Endothelial cell of umbilical vein (primary cell): Measurements from ENCODE around the gene CCDC9. TPM values are rescaled to one million over a fixed set of nuclear protein-coding genes. Genes with fewer than 3 reads are reported as not detected.

ENCODE experiments used
- BruUV-seq: library from RNA; stranded (reverse); fragments of 400-500 nt; replicated peaks from 2 replicates; lab custom pipeline; 2021; lab: Mats Ljungman, UMichigan
- CTCF ChIA-PET: fragments of 300-600, 350-600 bp; sonication (Branson Sonifier 250); formaldehyde crosslinking; loops from one replicate; lab custom pipeline; 2021; ENCODE audit warnings: antibody characterized with exemption, inconsistent platforms; lab: Charles Lee
- POLR2A ChIA-PET: fragments of 300-600, 350-600 bp; sonication (Branson Sonifier 250); formaldehyde crosslinking; loops from one replicate; lab custom pipeline; 2021; ENCODE audit warnings: antibody characterized with exemption, inconsistent platforms; lab: Charles Lee
- DNase-seq: peaks from one replicate; pipeline ENCODE4 v3.0.0-alpha.2; 2011; ENCODE audit warnings: low read depth, low spot score
- FAIRE-seq: peaks from 2 replicates; lab custom pipeline; 2011; peaks lifted over from hg19 to GRCh38; lab: Jason Lieb, UNC
- H2AFZ ChIP-seq: 2 replicates; pipeline ENCODE4 v1.6.0; 2012; ENCODE audit warnings: low read depth, low read length, control low read depth, inconsistent platforms
- H3K27ac ChIP-seq: 2 replicates; pipeline ENCODE4 v1.5.1; 2011; ENCODE audit warnings: low read depth, mild to moderate bottlenecking, control low read depth, low read length, moderate library complexity; ENCODE audit not compliant: insufficient read depth
- H3K27me3 ChIP-seq, 2 experiments: 2 replicates each; pipeline versions ENCODE4 v1.6.0 to v1.6.1; 2011; ENCODE audit warnings: low read length in 2 of 2, mixed read lengths in 1 of 2; ENCODE audit not compliant: control insufficient read depth in 2 of 2, insufficient read depth in 2 of 2
- H3K36me3 ChIP-seq, 2 experiments: 2 replicates in 1 of 2; 3 replicates in 1 of 2; pipeline ENCODE4 v1.5.1; 2011; ENCODE audit warnings: low read length in 2 of 2, mild to moderate bottlenecking in 1 of 2, moderate library complexity in 1 of 2; ENCODE audit not compliant: control insufficient read depth in 2 of 2, insufficient read depth in 2 of 2; ENCODE audit errors: extremely low read depth in 1 of 2
- H3K4me1 ChIP-seq: 3 replicates; pipeline ENCODE4 v1.5.1; 2011; ENCODE audit warnings: mild to moderate bottlenecking, low read length; ENCODE audit not compliant: control insufficient read depth, insufficient read depth; ENCODE audit errors: extremely low read depth
- H3K4me2 ChIP-seq: 2 replicates; pipeline ENCODE4 v1.6.1; 2011; ENCODE audit warnings: low read length, control low read depth, mixed read lengths; ENCODE audit not compliant: insufficient read depth
- H3K4me3 ChIP-seq, 3 experiments: fragments of 200-600 bp in 1 of 3; sonication (generic), shearing (Covaris generic) in 1 of 3; replicated peaks in 1 of 3; 2 replicates each; pipeline ENCODE4 v1.5.1; 2011 to 2016; ENCODE audit warnings: control low read depth in 3 of 3, low read length in 3 of 3, mild to moderate bottlenecking in 2 of 3, inconsistent platforms in 1 of 3, low read depth in 1 of 3, moderate library complexity in 1 of 3; ENCODE audit not compliant: insufficient read depth in 1 of 3
- H3K79me2 ChIP-seq: 2 replicates; pipeline ENCODE4 v1.6.0; 2012; ENCODE audit warnings: low read length, inconsistent platforms; ENCODE audit not compliant: control insufficient read depth, insufficient read depth
- H3K9ac ChIP-seq: replicated peaks from 2 replicates; pipeline ENCODE3; 2011; ENCODE audit warnings: low read length, control low read depth; ENCODE audit not compliant: insufficient read depth; ENCODE audit errors: extremely low read depth
- H3K9me1 ChIP-seq: replicated peaks from 3 replicates; pipeline ENCODE4 v1.6.0; 2011; ENCODE audit warnings: mild to moderate bottlenecking, low read length; ENCODE audit not compliant: control insufficient read depth, insufficient read depth; ENCODE audit errors: extremely low read depth
- H3K9me3 ChIP-seq: replicated peaks from 2 replicates; pipeline ENCODE4 v1.5.1; 2012; ENCODE audit warnings: low read length, inconsistent platforms; ENCODE audit not compliant: control insufficient read depth, insufficient read depth
- H4K20me1 ChIP-seq: replicated peaks from 2 replicates; pipeline ENCODE3; 2011; ENCODE audit warnings: mild to moderate bottlenecking, low read length; ENCODE audit not compliant: control insufficient read depth, insufficient read depth; ENCODE audit errors: extremely low read depth
- EZH2 ChIP-seq: IDR thresholded peaks from 2 replicates; pipeline ENCODE4 v1.6.1; 2012; ENCODE audit warnings: borderline replicate concordance, low read depth, mild to moderate bottlenecking, moderate library complexity, low read length, inconsistent platforms; ENCODE audit not compliant: severe bottlenecking
- FOS ChIP-seq: IDR thresholded peaks from 2 replicates; pipeline ENCODE4 v1.6.1; 2011; ENCODE audit warnings: mild to moderate bottlenecking, low read length, moderate library complexity, borderline replicate concordance; ENCODE audit not compliant: insufficient read depth
- GATA2 ChIP-seq: IDR thresholded peaks from 2 replicates; pipeline ENCODE4 v1.7.0; 2011; ENCODE audit warnings: low read depth, mild to moderate bottlenecking, moderate library complexity, mixed read lengths, low read length; ENCODE audit not compliant: insufficient read length, insufficient read depth
- JUN ChIP-seq: IDR thresholded peaks from 2 replicates; pipeline ENCODE4 v1.6.1; 2011; ENCODE audit warnings: borderline replicate concordance, low read depth; ENCODE audit not compliant: insufficient read length, insufficient read depth
- MYC ChIP-seq: IDR thresholded peaks from one replicate; pipeline ENCODE4 v1.6.1; 2011; ENCODE audit warnings: mild to moderate bottlenecking, low read depth, low read length
- POLR2A ChIP-seq: IDR thresholded peaks from 2 replicates; pipeline ENCODE4 v1.6.1; 2012; ENCODE audit warnings: low read depth, mild to moderate bottlenecking, control low read depth, low read length
- POLR2AphosphoS5 ChIP-seq: IDR thresholded peaks from 2 replicates; pipeline ENCODE4 v1.6.1; 2012; ENCODE audit warnings: low read depth, mild to moderate bottlenecking, control low read depth, low read length, moderate library complexity; ENCODE audit not compliant: insufficient read depth
- dilution Hi-C: fragments of 300-500 bp; cut with MboI; formaldehyde crosslinking; loops from one replicate; pipeline ENCODE4 v1.15.0; 2019; ENCODE audit warnings: low sequenced_read_pairs; ENCODE audit not compliant: extremely low pct_ligation_motif_present
- intact Hi-C: fragments of 100-400 bp; cut with micrococcal nuclease; formaldehyde crosslinking; loops from one replicate; pipeline ENCODE4 v1.10.0; 2022
- polyA plus RNA-seq, 4 experiments: library from polyadenylated mRNA; depleted of rRNA in 3 of 4; stranded (reverse) in 3 of 4; unstranded in 1 of 4; fragments of >200 nt; gene quantifications; 2 replicates each; pipeline versions ENCODE4 v1.2.1 to v1.2.3, GENCODE V29; 2011 to 2012; ENCODE audit warnings: missing spikeins in 1 of 4
- total RNA-seq: library from RNA; stranded (reverse); gene quantifications from 2 replicates; pipeline ENCODE4 v1.2.3, GENCODE V29; 2021
- TF ChIP-seq, protein P1 (sequence below): IDR thresholded peaks from 2 replicates; pipeline ENCODE4 v1.6.1; 2011; ENCODE audit not compliant: insufficient read depth, insufficient read length
- TF ChIP-seq, protein P2 (sequence below), 2 donors: IDR thresholded peaks; 1 replicate in 1 of 2; 2 replicates in 1 of 2; pipeline ENCODE4 v1.5.1; 2011; ENCODE audit warnings: low read length in 2 of 2, mild to moderate bottlenecking in 2 of 2, moderate library complexity in 2 of 2, control low read depth in 1 of 2, inconsistent platforms in 1 of 2, low read depth in 1 of 2; ENCODE audit not compliant: insufficient read depth in 1 of 2; ENCODE audit errors: extremely low read depth in 1 of 2

Gene CCDC9
- total and polyA plus RNA-seq, 2 donors (not counting 3 experiments of a cell fraction or from before 2014, with no cell fraction given), result 6.0 to 26.9 TPM

DNA sequence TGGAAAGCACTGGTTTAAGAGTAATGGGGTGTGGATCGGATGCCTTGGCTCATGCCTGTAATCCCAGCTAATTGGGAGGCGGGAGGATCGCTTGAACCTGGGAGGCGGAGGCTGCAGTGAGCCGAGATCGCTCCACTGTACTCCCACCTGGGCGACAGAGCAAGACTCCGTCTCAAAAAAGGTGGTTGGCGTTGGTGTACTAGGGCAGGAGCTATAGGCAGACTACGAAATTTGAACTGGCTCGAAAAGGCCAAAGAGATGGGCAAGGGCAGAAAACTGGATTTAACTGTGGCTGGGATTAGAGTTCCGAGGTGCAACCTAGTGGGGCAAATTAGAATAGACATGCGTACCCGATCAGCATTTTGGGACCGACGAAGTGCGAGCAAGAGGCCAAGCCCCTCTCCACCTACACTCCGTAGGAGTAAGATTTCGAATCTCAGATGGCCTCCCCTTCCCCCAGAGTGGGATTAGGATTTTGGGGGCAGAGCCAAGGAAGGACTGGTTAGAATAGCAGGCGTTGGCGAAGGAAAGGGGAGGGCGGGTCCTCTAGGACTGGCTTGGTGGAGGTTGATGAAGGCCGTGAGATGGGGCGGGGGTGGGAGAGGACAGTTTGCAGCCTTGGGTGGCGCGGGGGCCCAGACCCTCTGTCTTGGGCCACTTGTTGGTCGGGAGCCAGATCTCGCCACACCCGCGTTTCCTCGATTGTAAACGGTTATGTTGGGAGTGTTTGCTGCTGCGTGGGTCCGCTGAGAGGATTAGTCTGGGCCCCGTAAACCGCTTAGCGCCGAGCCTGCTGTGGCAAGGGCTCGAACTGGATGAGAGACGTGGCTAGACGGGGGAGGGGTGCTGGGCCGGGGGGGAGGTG, 16.4 kb downstream of the CCDC9 start:
- peak overlapping the region; percentile 88 for H3K4me2 ChIP-seq
- peak overlapping the region; percentile 92 for H3K27ac ChIP-seq
- no peaks in the 10 kb centered on the region for H3K79me2 ChIP-seq
- dilution Hi-C loops, result no loop called here
- no peak for TF ChIP-seq GATA2
- TF ChIP-seq, protein P1, sequence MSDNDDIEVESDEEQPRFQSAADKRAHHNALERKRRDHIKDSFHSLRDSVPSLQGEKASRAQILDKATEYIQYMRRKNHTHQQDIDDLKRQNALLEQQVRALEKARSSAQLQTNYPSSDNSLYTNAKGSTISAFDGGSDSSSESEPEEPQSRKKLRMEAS, result no peak
- TF ChIP-seq, protein P2, sequence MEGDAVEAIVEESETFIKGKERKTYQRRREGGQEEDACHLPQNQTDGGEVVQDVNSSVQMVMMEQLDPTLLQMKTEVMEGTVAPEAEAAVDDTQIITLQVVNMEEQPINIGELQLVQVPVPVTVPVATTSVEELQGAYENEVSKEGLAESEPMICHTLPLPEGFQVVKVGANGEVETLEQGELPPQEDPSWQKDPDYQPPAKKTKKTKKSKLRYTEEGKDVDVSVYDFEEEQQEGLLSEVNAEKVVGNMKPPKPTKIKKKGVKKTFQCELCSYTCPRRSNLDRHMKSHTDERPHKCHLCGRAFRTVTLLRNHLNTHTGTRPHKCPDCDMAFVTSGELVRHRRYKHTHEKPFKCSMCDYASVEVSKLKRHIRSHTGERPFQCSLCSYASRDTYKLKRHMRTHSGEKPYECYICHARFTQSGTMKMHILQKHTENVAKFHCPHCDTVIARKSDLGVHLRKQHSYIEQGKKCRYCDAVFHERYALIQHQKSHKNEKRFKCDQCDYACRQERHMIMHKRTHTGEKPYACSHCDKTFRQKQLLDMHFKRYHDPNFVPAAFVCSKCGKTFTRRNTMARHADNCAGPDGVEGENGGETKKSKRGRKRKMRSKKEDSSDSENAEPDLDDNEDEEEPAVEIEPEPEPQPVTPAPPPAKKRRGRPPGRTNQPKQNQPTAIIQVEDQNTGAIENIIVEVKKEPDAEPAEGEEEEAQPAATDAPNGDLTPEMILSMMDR (IDR thresholded peaks at IDR 0.05; ENCODE audit: extremely low read depth in 1 of 2, insufficient read depth in 1 of 2, low read depth in 1 of 2, low read length in 2 of 2), result no peak
- TF ChIP-seq POLR2AphosphoS5, result no peak
- TF ChIP-seq MYC, result no peak
- TF ChIP-seq EZH2, result no peak
- TF ChIP-seq JUN, result no peak
- no peak for TF ChIP-seq FOS
- no peak for TF ChIP-seq POLR2A
- intact Hi-C loops, result loop anchor here (1.0 to 5.0 kb wide), 2 partner anchors 15 to 75 kb away; partner anchors contain the start of gene DHX34
- H3K9me3 ChIP-seq, result no peaks in the 10 kb centered on the region
- H3K4me3 ChIP-seq, result peak overlapping the region; percentile 16 to 64 (median 32)
- peak overlapping the region; percentile 84 for H3K9ac ChIP-seq
- H2AFZ ChIP-seq, result peak overlapping the region; percentile 32
- DNase-seq (no peak), FAIRE-seq (no peak)
- peaks cover 13% of the 10 kb centered on the region for H3K4me1 ChIP-seq
- H4K20me1 ChIP-seq, result no peaks in the 10 kb centered on the region
- no TSS peak for BruUV-seq
- ChIA-PET CTCF (interaction anchor here (1.0 to 2.1 kb wide), 2 partner anchors 29 to 119 kb away, joined by 3 to 5 read pairs; no protein-coding TSS in a partner anchor), POLR2A (no interaction called here)
- H3K9me1 ChIP-seq, result no peaks in the 10 kb centered on the region
- peaks cover 0 to 14% of the 10 kb centered on the region in 2 experiments for H3K36me3 ChIP-seq
- H3K27me3 ChIP-seq, result no peaks in the 10 kb centered on the region
